Glutamatergic neuron (in vitro differentiated cells): ENCODE measurements around the gene PRDM10. TPM values are rescaled to one million over a fixed set of nuclear protein-coding genes. Genes with fewer than 3 reads are reported as not detected.

ENCODE experiments used
- DNase-seq: peaks from one replicate; pipeline ENCODE4 v3.0.0; 2022
- H3K27ac Mint-ChIP-seq: one replicate; pipeline ENCODE4 v1.8.0; 2020; ENCODE audit warnings: mild to moderate bottlenecking, mixed read lengths, inconsistent platforms; ENCODE audit not compliant: unreplicated experiment
- H3K27me3 Mint-ChIP-seq: one replicate; pipeline ENCODE4 v1.8.0; 2020; ENCODE audit warnings: mild to moderate bottlenecking, moderate library complexity, mixed read lengths, inconsistent platforms; ENCODE audit not compliant: unreplicated experiment
- H3K36me3 Mint-ChIP-seq: one replicate; pipeline ENCODE4 v1.8.0; 2020; ENCODE audit warnings: mild to moderate bottlenecking, mixed read lengths, inconsistent platforms; ENCODE audit not compliant: unreplicated experiment
- H3K4me1 Mint-ChIP-seq: one replicate; pipeline ENCODE4 v1.8.0; 2020; ENCODE audit warnings: mild to moderate bottlenecking, low read depth, mixed read lengths, inconsistent platforms; ENCODE audit not compliant: unreplicated experiment
- H3K4me3 Mint-ChIP-seq: one replicate; pipeline ENCODE4 v1.8.0; 2020; ENCODE audit warnings: mild to moderate bottlenecking, mixed read lengths, inconsistent platforms; ENCODE audit not compliant: unreplicated experiment
- H3K9me3 Mint-ChIP-seq: one replicate; pipeline ENCODE4 v1.8.0; 2020; ENCODE audit warnings: mild to moderate bottlenecking, moderate library complexity, mixed read lengths, inconsistent platforms; ENCODE audit not compliant: unreplicated experiment
- CTCF ChIP-seq: fragments of 200-600 bp; sonication (generic); IDR thresholded peaks from one replicate; pipeline ENCODE4 v1.5.0; 2021; ENCODE audit not compliant: partially characterized antibody, unreplicated experiment
- total RNA-seq: library from RNA; stranded (reverse); fragmentation: NEBNext Ultra II Directional; extraction: Animal tissue kit (Norgen Biotek cat#: 25700); gene quantifications from one replicate; pipeline ENCODE4 v1.2.1, GENCODE V29; 2021; ENCODE audit not compliant: unreplicated experiment

The PRDM10 gene
- total RNA-seq, 1 donor from 2014 or later = 19.8 TPM

GRCh38 chr11:129968591-129969419, 33.8 kb downstream of the PRDM10 start:
- H3K36me3 Mint-ChIP-seq = peaks cover 6% of the 10 kb centered on the region
- H3K9me3 Mint-ChIP-seq = no peaks in the 10 kb centered on the region
- no peak for DNase-seq
- no peaks in the 10 kb centered on the region for H3K27me3 Mint-ChIP-seq
- H3K4me1 Mint-ChIP-seq = peaks cover 3% of the 10 kb centered on the region
- no peak overlapping the region for H3K4me3 Mint-ChIP-seq
- H3K27ac Mint-ChIP-seq = no peak overlapping the region
- TF ChIP-seq CTCF = no peak

- Mint-ChIP-seq H3K36me3 (peaks cover 6% of the 10 kb centered on the region), H3K4me1 (peaks cover 3% of the 10 kb centered on the region), H3K9me3 (no peaks in the 10 kb centered on the region), H3K27me3 (no peaks in the 10 kb centered on the region), H3K4me3 (no peak overlapping the region), H3K27ac (no peak overlapping the region)
- TF ChIP-seq CTCF = no peak
- DNase-seq = no peak
Measured at GRCh38 chr11:129967996-129968395, 34.6 kb downstream of the PRDM10 start.

- Mint-ChIP-seq H3K9me3 (no peaks in the 10 kb centered on the region), H3K27me3 (no peaks in the 10 kb centered on the region), H3K27ac (no peak overlapping the region), H3K4me1 (peaks cover 2% of the 10 kb centered on the region), H3K4me3 (no peak overlapping the region), H3K36me3 (no peaks in the 10 kb centered on the region)
- no peak for DNase-seq
- TF ChIP-seq CTCF = no peak
Measured at GRCh38 chr11:129965248-129965647, 37.4 kb downstream of the PRDM10 start.

GRCh38 chr11:129960216-129961214, 42.1 kb downstream of the PRDM10 start:
- Mint-ChIP-seq H3K27ac (no peak overlapping the region), H3K9me3 (no peaks in the 10 kb centered on the region)

More at GRCh38 chr11:129960216-129961214, 42.1 kb downstream of the PRDM10 start:
- H3K36me3 Mint-ChIP-seq = peaks cover 5% of the 10 kb centered on the region
- peaks cover 4% of the 10 kb centered on the region for H3K4me1 Mint-ChIP-seq
- H3K27me3 Mint-ChIP-seq = no peaks in the 10 kb centered on the region
- no peak for DNase-seq
- no peak overlapping the region for H3K4me3 Mint-ChIP-seq
- no peak for TF ChIP-seq CTCF
